HS-5 (cell line): ENCODE results near the gene SUFU.
A peak's percentile ranks its signal among the peaks of the same experiment; 100 is the strongest.

Source experiments
- DNase-seq: peaks from one replicate; pipeline ENCODE4 v3.0.0-alpha.2; 2012; ENCODE audit warnings: low read depth

Gene SUFU

GRCh38 chr10:102552533-102552932 is 48.8 kb downstream of the SUFU start:
- no peak for DNase-seq

GRCh38 chr10:102553771-102554170 is 50.0 kb downstream of the SUFU start:
- no peak for DNase-seq

- no peak for DNase-seq
Measured at GRCh38 chr10:102554531-102554930, 50.8 kb downstream of the SUFU start.

DNA sequence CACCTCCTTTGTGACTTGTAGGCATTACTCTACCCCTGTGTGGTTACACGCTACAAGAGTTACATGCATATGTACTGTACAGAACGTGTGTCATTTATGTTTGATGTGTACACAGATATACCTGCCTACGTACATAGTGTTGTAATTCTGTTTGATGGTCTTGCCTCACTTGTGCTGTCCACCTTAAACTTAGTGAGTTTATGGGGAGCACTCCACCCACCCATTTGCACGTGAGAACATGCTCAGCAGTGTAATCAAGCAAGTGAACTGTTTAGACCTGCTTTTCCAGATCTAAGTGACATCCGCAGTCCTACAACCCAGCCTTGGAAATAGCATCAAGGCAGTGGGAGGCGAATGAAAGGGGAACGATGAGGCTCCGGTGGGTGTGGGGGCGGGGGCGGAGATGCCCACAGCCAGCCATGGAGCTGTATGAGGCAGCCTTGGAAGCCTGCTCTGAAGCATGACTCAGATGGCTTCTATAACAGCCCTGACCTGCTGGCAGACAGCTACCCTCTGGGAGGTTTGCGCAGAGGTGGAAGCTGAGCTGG is 52.1 kb downstream of the SUFU start:
- DNase-seq, result no peak

- DNase-seq, result no peak
Measured at GRCh38 chr10:102557569-102557968, 53.8 kb downstream of the SUFU start.

- DNase-seq, result no peak
Measured at GRCh38 chr10:102559764-102560163, 56.0 kb downstream of the SUFU start.

DNA sequence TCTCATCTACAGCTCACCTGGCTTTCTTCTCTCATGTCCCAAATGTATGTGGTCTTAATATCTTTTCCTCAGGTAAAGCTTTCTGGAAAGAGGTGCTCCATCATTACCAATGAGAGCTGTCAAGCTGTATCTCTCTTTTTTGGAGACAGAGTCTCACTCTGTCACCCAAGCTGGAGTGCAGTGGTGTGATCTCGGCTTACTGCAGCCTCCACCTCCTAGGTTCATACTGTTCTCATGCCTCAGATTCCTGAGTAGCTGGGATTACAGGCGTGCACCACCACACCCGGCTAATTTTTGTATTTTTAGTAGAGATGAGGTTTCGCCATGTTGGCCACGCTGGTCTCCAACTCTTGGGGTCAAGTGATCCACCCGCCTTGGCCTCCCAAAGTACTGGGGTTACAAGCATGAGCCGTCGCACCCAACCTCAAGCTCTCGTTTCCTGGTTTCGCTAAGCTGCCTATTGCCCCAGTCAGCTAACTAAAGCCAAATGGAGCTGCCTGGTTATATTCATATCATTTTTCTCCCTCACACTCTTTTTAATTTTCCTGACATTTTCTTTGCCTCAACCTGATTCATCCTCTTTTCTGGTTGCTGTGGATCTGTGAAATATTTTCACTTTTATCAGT is 60.5 kb downstream of the SUFU start:
- DNase-seq, result no peak

DNA sequence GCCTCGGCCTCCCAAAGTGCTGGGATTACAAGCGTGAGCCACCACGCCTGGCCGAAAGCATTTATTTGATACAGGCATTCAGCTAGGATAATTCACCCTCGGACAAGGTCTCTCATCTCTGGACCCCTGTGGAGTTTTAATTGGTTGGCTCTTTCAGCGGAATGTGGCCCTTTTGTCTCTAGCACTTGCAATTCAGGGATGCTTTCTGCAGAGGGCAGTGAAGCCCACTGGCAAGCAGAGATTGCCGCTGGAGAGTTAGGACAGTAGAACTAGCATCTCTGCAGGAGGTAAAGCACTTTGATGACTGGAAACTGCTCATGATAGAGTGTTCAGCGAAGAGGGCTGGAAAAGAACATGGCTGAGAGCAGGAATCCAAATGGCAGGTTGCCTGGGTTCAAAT is 62.0 kb downstream of the SUFU start:
- no peak for DNase-seq

DNA sequence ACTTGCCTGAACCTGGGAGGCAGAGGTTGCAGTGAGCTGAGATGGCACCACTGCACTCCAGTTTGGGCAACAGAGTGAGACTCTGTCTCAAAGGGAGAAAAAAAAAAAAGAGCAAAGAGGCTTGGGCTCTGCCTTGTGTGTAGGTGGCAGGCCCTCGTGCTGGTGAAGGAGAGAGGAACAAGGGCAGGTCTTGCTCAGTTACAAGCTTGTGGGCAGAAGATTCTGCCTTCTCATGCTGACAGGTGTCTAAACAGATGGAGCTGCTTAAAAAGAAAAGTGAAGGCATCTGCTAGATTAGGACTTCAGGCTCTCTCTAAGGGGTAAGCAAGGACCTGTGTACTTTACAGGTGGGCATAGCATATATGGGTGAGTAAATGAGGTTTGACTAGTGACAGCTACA is 75.0 kb downstream of the SUFU start:
- DNase-seq, result no peak

DNA sequence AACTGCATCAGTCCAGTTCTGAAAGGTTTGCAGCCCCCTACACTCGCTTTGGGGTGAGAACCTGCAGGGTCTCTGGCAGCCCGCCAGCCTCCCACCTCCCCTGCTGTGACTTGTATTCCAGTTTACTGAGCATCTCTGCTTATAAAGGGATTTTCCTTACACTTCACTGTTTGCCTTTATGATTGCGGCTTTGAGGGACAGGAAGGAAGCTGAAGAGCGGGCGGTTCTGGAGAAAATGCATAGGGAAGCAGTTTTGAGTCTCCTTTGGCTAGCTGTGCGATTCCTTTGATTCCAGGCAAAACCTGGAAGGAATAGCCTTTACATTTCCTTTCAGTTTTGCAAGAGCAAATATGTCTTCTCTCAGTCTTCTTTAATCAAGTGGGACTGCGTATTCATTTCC is 75.6 kb downstream of the SUFU start:
- no peak for DNase-seq

GRCh38 chr10:102580230-102580629 is 76.5 kb downstream of the SUFU start:
- DNase-seq, result no peak

- DNase-seq, result no peak
Measured at GRCh38 chr10:102581401-102581800, 77.6 kb downstream of the SUFU start.

DNA sequence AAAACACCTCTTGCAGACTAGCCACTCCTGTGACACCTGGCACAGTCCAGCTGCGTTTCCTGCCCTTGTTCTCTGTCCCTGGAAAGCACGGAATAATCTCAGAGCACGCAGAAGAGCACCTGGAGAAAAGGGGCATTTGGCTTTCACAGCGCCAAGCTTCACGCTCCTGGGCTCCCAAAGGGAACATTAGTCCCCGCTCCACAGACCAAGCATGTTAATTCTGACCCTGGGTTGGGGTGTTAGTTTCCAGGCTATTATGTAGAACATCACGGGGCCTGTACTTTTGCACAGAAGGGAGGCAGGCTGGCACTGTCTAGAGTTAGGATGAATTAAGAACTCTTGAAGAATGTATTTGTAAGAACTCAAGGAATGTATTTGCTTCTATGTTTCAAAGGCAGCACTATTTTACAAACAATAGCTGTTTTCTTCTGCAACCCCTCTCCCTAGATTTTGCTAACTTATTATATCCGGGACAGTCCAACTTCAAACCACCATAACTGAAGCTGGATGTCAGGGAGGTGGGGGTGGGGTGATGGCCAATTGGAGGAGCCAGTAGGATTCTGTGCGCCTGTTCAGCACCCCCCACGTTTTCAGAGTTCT is 78.3 kb downstream of the SUFU start:
- no peak for DNase-seq

GRCh38 chr10:102583435-102584417 is 80.0 kb downstream of the SUFU start:
- DNase-seq, result peak; percentile 73

DNA sequence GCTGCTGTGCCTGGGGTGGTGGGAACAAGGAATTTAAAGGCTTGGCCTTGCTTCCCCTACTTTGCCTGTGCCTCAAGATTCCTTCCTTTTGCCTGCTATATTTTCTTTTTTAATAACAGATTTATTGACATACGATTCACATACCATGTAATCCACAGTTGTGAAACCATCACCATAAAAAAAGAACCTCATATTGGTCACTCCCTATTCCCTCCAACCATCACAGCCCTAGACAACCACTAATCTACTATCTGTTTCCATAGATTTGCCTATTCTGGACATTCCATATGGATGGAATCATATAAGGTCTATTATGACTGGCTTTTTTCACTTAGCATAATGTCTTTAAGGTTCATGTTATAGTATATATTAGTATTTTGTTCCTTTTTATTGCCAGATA is 81.3 kb downstream of the SUFU start:
- DNase-seq, result no peak

- DNase-seq, result no peak
Measured at GRCh38 chr10:102586858-102587257, 83.1 kb downstream of the SUFU start.

- no peak for DNase-seq
Measured at GRCh38 chr10:102588875-102589274, 85.1 kb downstream of the SUFU start.

DNA sequence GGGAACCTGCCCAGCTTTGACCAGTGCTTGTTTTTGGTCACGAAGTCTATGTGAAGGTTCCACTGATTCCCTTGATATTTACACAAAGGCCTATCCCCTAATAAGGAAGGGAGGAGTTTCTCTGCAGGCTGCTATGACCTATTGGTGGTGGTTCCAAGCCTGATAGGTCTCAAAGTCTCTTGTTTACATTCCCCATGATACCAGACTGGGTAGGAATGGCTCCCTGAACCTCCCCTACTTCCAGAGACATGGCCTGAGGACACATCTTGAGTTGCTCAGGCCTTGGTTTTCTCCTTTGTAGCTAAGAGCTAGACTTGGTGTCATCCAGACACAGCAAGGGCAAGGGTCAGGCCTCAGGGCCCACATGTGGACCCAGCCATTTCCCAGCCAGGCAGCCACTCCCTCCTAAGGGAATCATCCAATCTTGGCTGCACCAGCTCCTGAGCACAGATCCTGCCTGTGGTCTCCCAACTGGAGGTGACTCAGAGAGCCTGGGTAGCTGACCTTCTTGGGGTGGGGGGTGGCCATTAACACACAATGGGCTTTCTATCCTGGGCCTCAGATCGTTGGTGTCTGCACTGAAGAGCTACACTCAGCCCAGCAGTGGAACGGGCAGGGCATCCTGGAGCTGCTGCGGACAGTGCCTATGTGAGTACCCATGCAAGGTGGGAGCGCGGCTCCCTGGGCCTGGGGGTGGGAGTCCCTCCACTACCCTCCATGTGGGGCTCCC is 89.5 kb downstream of the SUFU start:
- DNase-seq, result no peak

- DNase-seq, result no peak
Measured at GRCh38 chr10:102593804-102594079, 90.0 kb downstream of the SUFU start.

DNA sequence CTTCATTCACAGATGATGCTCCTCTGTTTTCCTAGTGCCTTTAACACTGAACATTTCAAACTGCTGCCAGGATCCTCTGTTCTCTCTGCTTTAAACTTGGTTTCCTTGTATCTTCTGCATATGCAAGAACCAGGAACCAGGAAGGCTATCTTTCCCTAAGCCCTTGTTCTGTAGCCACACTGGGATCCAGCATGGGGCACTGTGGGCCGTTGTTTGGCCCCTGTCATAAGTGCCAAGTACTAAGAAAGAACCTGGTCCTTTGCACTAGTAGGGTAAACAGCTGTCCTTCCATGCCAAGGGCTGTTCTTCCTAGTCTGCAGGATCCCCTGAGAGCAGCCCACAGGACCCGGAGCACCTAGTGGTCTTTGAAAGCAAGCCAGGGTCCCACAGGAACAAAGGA is 91.5 kb downstream of the SUFU start:
- no peak for DNase-seq

DNA sequence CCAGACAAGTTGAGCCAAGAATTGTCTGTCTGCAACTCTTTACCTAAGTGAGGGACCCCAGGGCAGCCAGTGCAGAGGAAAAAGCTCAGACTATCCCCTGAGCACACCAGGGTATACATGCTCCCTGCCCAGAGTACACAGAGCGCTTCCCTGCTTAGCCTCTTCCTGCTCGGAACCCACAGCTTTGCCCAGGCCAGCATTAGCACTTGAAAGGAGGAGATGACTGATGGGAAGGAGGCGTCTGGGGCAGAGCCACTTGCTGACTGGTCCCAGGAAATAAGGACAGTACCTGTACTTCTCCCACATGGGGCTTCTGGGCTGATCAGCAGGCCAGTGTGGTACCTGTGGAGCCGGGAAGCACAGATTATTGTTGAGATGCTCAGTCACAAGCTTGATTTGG is 92.1 kb downstream of the SUFU start:
- no peak for DNase-seq

- no peak for DNase-seq
Measured at GRCh38 chr10:102596506-102596971, 92.8 kb downstream of the SUFU start.
